OCI-LY1 (cell line): ENCODE measurements around the gene NACC1.
A peak's percentile ranks its signal among the peaks of the same experiment; 100 is the strongest.
"Not testable (repeated sequence)": the region's sequence is repeated elsewhere in the genome, so short reads cannot be mapped to it uniquely, and the experiment has no call there.

Experiments used
- H2AFZ ChIP-seq: fragments of 200-600 bp; sonication (generic), shearing (Covaris generic); 2 replicates; pipeline ENCODE4 v1.6.0; 2014; ENCODE audit warnings: antibody characterized with exemption, mild to moderate bottlenecking, low read length
- H3F3A ChIP-seq: fragments of 200-600 bp; sonication (generic), shearing (Covaris generic); 2 replicates; pipeline ENCODE4 v1.6.0; 2014; ENCODE audit warnings: mild to moderate bottlenecking, antibody characterized with exemption, low read length, moderate library complexity; ENCODE audit not compliant: insufficient read depth
- H3K27ac ChIP-seq: fragments of 200-600 bp; sonication (generic); 2 replicates; pipeline ENCODE4 v1.5.1; 2014; ENCODE audit warnings: low read length, mixed run types, mild to moderate bottlenecking, low read depth; ENCODE audit not compliant: poor library complexity, severe bottlenecking
- H3K27me3 ChIP-seq: fragments of 200-600 bp; sonication (generic); 2 replicates; pipeline ENCODE4 v1.6.0; 2014; ENCODE audit warnings: antibody characterized with exemption, mild to moderate bottlenecking, low read length, moderate library complexity; ENCODE audit not compliant: insufficient read depth
- H3K36me3 ChIP-seq: fragments of 200-600 bp; sonication (generic); 2 replicates; pipeline ENCODE4 v1.6.1; 2014; ENCODE audit warnings: mild to moderate bottlenecking, antibody characterized with exemption, low read length, moderate library complexity, mixed read lengths; ENCODE audit not compliant: insufficient read depth
- H3K4me1 ChIP-seq: fragments of 200-600 bp; sonication (generic); 2 replicates; pipeline ENCODE4 v1.5.1; 2014; ENCODE audit warnings: mild to moderate bottlenecking, low read length, moderate library complexity; ENCODE audit not compliant: insufficient read depth, severe bottlenecking
- H3K4me2 ChIP-seq: fragments of 200-600 bp; sonication (generic), shearing (Covaris generic); 2 replicates; pipeline ENCODE4 v1.6.1; 2014; ENCODE audit warnings: low read length
- H3K4me3 ChIP-seq: fragments of 200-600 bp; sonication (generic); 2 replicates; pipeline ENCODE4 v1.5.1; 2014; ENCODE audit warnings: low read length, low read depth, mild to moderate bottlenecking, mixed read lengths; ENCODE audit not compliant: poor library complexity, severe bottlenecking
- H3K79me2 ChIP-seq: fragments of 200-600 bp; shearing (Covaris generic); 2 replicates; pipeline ENCODE4 v1.6.1; 2016; ENCODE audit warnings: mixed run types, low read length, mixed read lengths; ENCODE audit not compliant: insufficient read depth
- H3K9ac ChIP-seq: fragments of 200-600 bp; sonication (generic), shearing (Covaris generic); 2 replicates; pipeline ENCODE4 v1.6.1; 2014; ENCODE audit warnings: mild to moderate bottlenecking, low read length, mixed read lengths
- H3K9me2 ChIP-seq: fragments of 200-600 bp; sonication (generic), shearing (Covaris generic); 2 replicates; pipeline ENCODE4 v1.6.1; 2014; ENCODE audit warnings: low read depth, mild to moderate bottlenecking, low read length, mixed read lengths
- H3K9me3 ChIP-seq: fragments of 200-600 bp; shearing (Covaris generic); 2 replicates; pipeline ENCODE4 v1.6.1; 2014; ENCODE audit warnings: low read length, mixed read lengths
- H4K20me1 ChIP-seq: fragments of 200-600 bp; sonication (generic), shearing (Covaris generic); 2 replicates; pipeline ENCODE4 v1.6.0; 2016; ENCODE audit warnings: mild to moderate bottlenecking, low read length; ENCODE audit not compliant: insufficient read depth
- EZH2 ChIP-seq: fragments of 200-600 bp; sonication (generic), shearing (Covaris generic); IDR thresholded peaks from 2 replicates; pipeline ENCODE4 v1.8.0; 2017; ENCODE audit warnings: borderline replicate concordance, mixed run types, mild to moderate bottlenecking, antibody characterized with exemption, low read length, moderate library complexity, mixed read lengths
- TF ChIP-seq, protein P1 (sequence below): fragments of 200-600 bp; sonication (generic), shearing (Covaris generic); IDR thresholded peaks from 2 replicates; pipeline ENCODE4 v1.5.1; 2017; ENCODE audit warnings: mild to moderate bottlenecking, antibody characterized with exemption, low read length, moderate library complexity, mixed read lengths

NACC1 gene

DNA sequence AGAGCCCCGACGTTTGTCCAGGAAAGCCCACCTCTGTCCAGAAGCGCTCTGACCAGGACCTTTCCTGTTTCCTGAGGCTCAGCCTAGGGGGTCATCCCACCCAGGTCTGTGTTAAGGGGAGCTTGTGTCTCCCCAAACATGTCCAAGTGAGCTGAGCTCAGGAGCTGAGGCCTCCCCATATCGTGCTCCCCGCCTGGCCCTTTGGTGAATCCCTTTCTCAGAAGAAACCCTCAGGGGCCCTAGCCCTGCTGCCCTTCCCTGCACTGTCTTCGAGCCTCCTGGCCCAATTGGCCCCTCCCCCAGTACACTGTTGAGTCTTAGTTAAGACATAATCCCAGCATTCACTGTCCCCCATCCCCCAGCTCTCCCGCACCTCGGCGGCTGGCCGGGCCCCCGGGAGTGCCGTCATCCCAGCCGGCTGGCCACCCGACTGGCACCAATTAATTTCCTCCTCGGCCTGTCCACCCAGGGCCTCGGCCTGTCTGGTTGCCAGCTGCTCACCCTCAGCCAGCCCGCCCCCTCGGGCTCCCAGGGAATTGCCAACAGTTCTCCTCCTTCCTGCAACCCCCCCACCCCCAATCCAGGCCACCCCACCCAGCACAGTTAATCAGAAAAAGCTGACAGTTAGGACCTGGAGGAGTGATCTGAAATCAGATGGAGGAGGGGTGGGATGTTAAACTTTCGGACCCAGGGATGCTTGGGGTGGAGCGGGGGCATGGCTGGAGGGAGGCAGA, 45.7 kb downstream of the NACC1 start:
- no peaks in the 10 kb centered on the region for H3K36me3 ChIP-seq
- H4K20me1 ChIP-seq, result no peaks in the 10 kb centered on the region
- peaks cover 45% of the 10 kb centered on the region for H3K4me1 ChIP-seq
- peak overlapping the region; percentile 61 for H3K4me3 ChIP-seq
- no peaks in the 10 kb centered on the region for H3K9me2 ChIP-seq
- no peaks in the 10 kb centered on the region for H3K9me3 ChIP-seq
- H2AFZ ChIP-seq, result no peak overlapping the region
- no peaks in the 10 kb centered on the region for H3F3A ChIP-seq
- TF ChIP-seq, protein P1, sequence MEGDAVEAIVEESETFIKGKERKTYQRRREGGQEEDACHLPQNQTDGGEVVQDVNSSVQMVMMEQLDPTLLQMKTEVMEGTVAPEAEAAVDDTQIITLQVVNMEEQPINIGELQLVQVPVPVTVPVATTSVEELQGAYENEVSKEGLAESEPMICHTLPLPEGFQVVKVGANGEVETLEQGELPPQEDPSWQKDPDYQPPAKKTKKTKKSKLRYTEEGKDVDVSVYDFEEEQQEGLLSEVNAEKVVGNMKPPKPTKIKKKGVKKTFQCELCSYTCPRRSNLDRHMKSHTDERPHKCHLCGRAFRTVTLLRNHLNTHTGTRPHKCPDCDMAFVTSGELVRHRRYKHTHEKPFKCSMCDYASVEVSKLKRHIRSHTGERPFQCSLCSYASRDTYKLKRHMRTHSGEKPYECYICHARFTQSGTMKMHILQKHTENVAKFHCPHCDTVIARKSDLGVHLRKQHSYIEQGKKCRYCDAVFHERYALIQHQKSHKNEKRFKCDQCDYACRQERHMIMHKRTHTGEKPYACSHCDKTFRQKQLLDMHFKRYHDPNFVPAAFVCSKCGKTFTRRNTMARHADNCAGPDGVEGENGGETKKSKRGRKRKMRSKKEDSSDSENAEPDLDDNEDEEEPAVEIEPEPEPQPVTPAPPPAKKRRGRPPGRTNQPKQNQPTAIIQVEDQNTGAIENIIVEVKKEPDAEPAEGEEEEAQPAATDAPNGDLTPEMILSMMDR, result no peak
- TF ChIP-seq EZH2, result no peak
- H3K27me3 ChIP-seq, result no peaks in the 10 kb centered on the region
- H3K79me2 ChIP-seq, result no peaks in the 10 kb centered on the region
- peak overlapping the region; percentile 87 for H3K4me2 ChIP-seq
- H3K9ac ChIP-seq, result no peak overlapping the region
- H3K27ac ChIP-seq, result peak overlapping the region; percentile 63

- peak overlapping the region; percentile 55 for H3K4me2 ChIP-seq
- H3F3A ChIP-seq, result no peaks in the 10 kb centered on the region
- peak overlapping the region; percentile 63 for H3K27ac ChIP-seq
- no peaks in the 10 kb centered on the region for H3K27me3 ChIP-seq
- no peaks in the 10 kb centered on the region for H3K79me2 ChIP-seq
- no peaks in the 10 kb centered on the region for H3K9me3 ChIP-seq
- H3K4me1 ChIP-seq, result peaks cover 45% of the 10 kb centered on the region
- H3K36me3 ChIP-seq, result no peaks in the 10 kb centered on the region
- no peaks in the 10 kb centered on the region for H4K20me1 ChIP-seq
- H3K9me2 ChIP-seq, result no peaks in the 10 kb centered on the region
- 0 out of 2 replicates have a peak overlapping the region, but pooled peaks have one; percentile 15 for H3K9ac ChIP-seq
- peak overlapping the region; percentile 29 for H3K4me3 ChIP-seq
- no peak overlapping the region for H2AFZ ChIP-seq
- TF ChIP-seq EZH2, result no peak
- TF ChIP-seq, protein P1, result no peak
These were observed 46.5 kb downstream of the NACC1 start for GRCh38 chr19:13164343-13165161.

- H3K4me3 ChIP-seq, result no peak overlapping the region
- no peaks in the 10 kb centered on the region for H3F3A ChIP-seq
- TF ChIP-seq EZH2, result no peak
- TF ChIP-seq, protein P1, result no peak
- peaks cover 45% of the 10 kb centered on the region for H3K4me1 ChIP-seq
- H3K36me3 ChIP-seq, result no peaks in the 10 kb centered on the region
- no peaks in the 10 kb centered on the region for H3K9me3 ChIP-seq
- H3K27ac ChIP-seq, result peak overlapping the region; percentile 63
- H3K27me3 ChIP-seq, result no peaks in the 10 kb centered on the region
- no peaks in the 10 kb centered on the region for H3K9me2 ChIP-seq
- H3K79me2 ChIP-seq, result no peaks in the 10 kb centered on the region
- H3K4me2 ChIP-seq, result no peak overlapping the region
- no peak overlapping the region for H2AFZ ChIP-seq
- no peak overlapping the region for H3K9ac ChIP-seq
- H4K20me1 ChIP-seq, result no peaks in the 10 kb centered on the region
These were observed 47.3 kb downstream of the NACC1 start for GRCh38 chr19:13165162-13165997.

DNA sequence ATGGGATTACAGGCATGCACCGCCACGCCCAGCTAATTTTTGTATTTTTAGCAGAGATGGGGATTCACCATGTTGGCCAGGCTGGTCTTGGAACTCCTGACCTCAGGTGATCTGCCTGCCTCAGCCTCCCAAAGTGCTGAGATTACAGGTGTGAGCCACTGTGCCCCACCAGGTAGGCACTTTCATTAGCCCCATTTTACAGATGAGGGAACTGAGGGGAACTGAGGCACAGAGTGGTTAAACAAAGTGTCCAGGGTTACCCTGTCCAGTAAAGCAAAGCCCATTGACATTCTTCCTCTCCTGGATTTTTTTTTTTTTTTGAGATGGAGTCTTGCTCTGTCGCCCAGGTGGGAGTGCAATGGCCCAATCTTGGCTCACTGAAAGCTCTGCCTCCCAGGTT, 48.1 kb downstream of the NACC1 start:
- H2AFZ ChIP-seq, H3K36me3 ChIP-seq, H3F3A ChIP-seq, H3K9me3 ChIP-seq, H3K9ac ChIP-seq, H3K9me2 ChIP-seq, H3K27me3 ChIP-seq, H3K4me3 ChIP-seq, H3K4me2 ChIP-seq, H3K79me2 ChIP-seq, H4K20me1 ChIP-seq, H3K27ac ChIP-seq: not testable (repeated sequence)
- peaks cover 45% of the 10 kb centered on the region for H3K4me1 ChIP-seq
